Measurements from ENCODE around the gene SLC34A2. TPM values are rescaled to one million over a fixed set of nuclear protein-coding genes. Genes with fewer than 3 reads are reported as not detected.

Gene SLC34A2
- total and polyA plus RNA-seq, 4 donors, result 723 to 1,795 (median 1,246) TPM

- no peaks in the 10 kb centered on the region for H3K36me3 ChIP-seq (ENCODE audit: control insufficient read depth in 4 of 4, insufficient read depth in 4 of 4, low read length in 4 of 4)
- DNase-seq (no peak), ATAC-seq (ENCODE audit: insufficient read depth, low FRiP score) (no peak)
- H3K27ac ChIP-seq (ENCODE audit: low read depth in 1 of 2, low read length in 1 of 2), result peak overlapping the region in 1 of 2 donors; percentile 35
- H3K4me1 ChIP-seq (ENCODE audit: control insufficient read depth in 5 of 5, insufficient read depth in 5 of 5, low read length in 5 of 5), result peaks cover 0 to 8% (median 3%) of the 10 kb centered on the region in 5 donors
- H3K27me3 ChIP-seq (ENCODE audit: control insufficient read depth in 3 of 3, insufficient read depth in 3 of 3, low read length in 2 of 3), result peaks cover 0 to 25% (median 16%) of the 10 kb centered on the region in 3 donors
- H3K9me3 ChIP-seq (ENCODE audit: control insufficient read depth in 4 of 4, insufficient read depth in 3 of 4, low read length in 3 of 4), result no peaks in the 10 kb centered on the region
- TF ChIP-seq, protein P1, sequence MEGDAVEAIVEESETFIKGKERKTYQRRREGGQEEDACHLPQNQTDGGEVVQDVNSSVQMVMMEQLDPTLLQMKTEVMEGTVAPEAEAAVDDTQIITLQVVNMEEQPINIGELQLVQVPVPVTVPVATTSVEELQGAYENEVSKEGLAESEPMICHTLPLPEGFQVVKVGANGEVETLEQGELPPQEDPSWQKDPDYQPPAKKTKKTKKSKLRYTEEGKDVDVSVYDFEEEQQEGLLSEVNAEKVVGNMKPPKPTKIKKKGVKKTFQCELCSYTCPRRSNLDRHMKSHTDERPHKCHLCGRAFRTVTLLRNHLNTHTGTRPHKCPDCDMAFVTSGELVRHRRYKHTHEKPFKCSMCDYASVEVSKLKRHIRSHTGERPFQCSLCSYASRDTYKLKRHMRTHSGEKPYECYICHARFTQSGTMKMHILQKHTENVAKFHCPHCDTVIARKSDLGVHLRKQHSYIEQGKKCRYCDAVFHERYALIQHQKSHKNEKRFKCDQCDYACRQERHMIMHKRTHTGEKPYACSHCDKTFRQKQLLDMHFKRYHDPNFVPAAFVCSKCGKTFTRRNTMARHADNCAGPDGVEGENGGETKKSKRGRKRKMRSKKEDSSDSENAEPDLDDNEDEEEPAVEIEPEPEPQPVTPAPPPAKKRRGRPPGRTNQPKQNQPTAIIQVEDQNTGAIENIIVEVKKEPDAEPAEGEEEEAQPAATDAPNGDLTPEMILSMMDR (IDR thresholded peaks at IDR 0.05; ENCODE audit: control extremely low read depth, extremely low read depth), result no peak
- WGBS, 2 donors, result 57 to 78% methylated on average over 5 of the region's 5 CpGs
- no peak overlapping the region for H3K4me3 ChIP-seq
- no peak overlapping the region for H3K9ac ChIP-seq (ENCODE audit: insufficient read depth in 1 of 2, low read length in 2 of 2)
Observed at GRCh38 chr4:25651682-25652081, 4.0 kb upstream of the SLC34A2 start.

DNA sequence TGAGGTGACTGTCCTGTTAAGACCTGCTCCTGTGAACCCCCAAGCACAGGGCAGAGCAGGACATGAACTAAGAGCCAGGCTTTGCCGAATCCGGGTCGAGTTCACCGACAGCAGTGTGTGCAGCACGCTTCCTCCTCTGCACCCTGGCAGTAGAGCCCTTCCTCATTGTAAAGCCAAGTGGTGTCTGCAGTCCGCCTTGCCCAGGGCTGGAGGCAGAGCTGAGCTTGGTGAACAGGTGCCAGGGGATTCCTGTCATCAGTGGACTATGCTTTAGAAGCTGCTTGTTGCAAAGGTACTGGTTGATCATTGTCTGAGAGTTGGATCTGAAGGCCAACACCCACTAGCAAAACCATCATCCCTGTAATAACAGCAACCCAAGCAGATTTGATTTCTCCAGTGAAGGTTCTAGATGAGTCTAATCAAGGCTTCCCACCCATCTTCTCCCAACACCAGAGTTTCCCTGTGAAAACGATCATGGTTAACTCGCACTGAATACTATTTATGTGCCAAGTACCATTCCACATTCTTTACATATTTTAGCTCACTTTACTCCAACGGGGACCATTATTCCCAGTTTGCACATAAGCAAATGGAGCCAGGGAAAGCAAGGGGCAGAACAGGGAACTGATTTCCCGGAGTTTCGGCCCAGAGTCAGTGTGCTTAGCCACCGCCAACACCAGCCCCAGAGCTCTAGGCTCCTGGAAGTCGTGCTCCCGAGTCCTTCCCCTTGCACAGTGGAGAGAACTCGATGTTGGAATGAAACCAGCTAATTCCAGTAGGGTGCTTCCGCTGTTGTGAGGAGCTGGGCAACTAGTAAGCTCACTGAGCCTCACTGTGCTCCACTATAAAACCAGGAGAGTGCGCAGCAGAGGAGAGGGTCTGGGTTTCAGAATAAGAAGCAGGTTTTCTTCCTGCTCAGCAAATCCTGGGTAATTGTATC is 1.4 kb upstream of the SLC34A2 start:
- Histone ChIP-seq H3K9ac (ENCODE audit: insufficient read depth in 1 of 2, low read length in 2 of 2) (no peak overlapping the region), H3K4me3 (no peak overlapping the region), H3K36me3 (ENCODE audit: control insufficient read depth in 4 of 4, insufficient read depth in 4 of 4, low read length in 4 of 4) (no peaks in the 10 kb centered on the region), H3K27ac (ENCODE audit: low read depth in 1 of 2, low read length in 1 of 2) (peak overlapping the region in 1 of 2 donors; percentile 82), H3K9me3 (ENCODE audit: control insufficient read depth in 4 of 4, insufficient read depth in 3 of 4, low read length in 3 of 4) (no peaks in the 10 kb centered on the region), H3K27me3 (ENCODE audit: control insufficient read depth in 3 of 3, insufficient read depth in 3 of 3, low read length in 2 of 3) (peaks cover 0 to 30% (median 16%) of the 10 kb centered on the region in 3 donors), H3K4me1 (ENCODE audit: control insufficient read depth in 5 of 5, insufficient read depth in 5 of 5, low read length in 5 of 5) (peaks cover 0 to 8% (median 3%) of the 10 kb centered on the region in 5 donors)
- DNase-seq (peak in 2 of 3 donors; percentile 17 to 45), ATAC-seq (ENCODE audit: insufficient read depth, low FRiP score) (peak; percentile 5)
- WGBS, 2 donors, result 51 to 57% methylated on average over 17 of the region's 17 CpGs
- TF ChIP-seq, protein P1 (IDR thresholded peaks at IDR 0.05; ENCODE audit: control extremely low read depth, extremely low read depth), result no peak

- Histone ChIP-seq H3K9me3 (ENCODE audit: control insufficient read depth in 4 of 4, insufficient read depth in 3 of 4, low read length in 3 of 4) (no peaks in the 10 kb centered on the region), H3K9ac (ENCODE audit: insufficient read depth in 1 of 2, low read length in 2 of 2) (peak overlapping the region; percentile 11 to 20), H3K4me1 (ENCODE audit: control insufficient read depth in 5 of 5, insufficient read depth in 5 of 5, low read length in 5 of 5) (peaks cover 0 to 8% (median 3%) of the 10 kb centered on the region in 5 donors), H3K27me3 (ENCODE audit: control insufficient read depth in 3 of 3, insufficient read depth in 3 of 3, low read length in 2 of 3) (peaks cover 0 to 30% (median 16%) of the 10 kb centered on the region in 3 donors), H3K36me3 (ENCODE audit: control insufficient read depth in 4 of 4, insufficient read depth in 4 of 4, low read length in 4 of 4) (no peaks in the 10 kb centered on the region), H3K27ac (ENCODE audit: low read depth in 1 of 2, low read length in 1 of 2) (peak overlapping the region in 1 of 2 donors; percentile 91), H3K4me3 (peak overlapping the region; percentile 43)
- ATAC-seq (ENCODE audit: insufficient read depth, low FRiP score) (no peak), DNase-seq (peak in 1 of 3 donors; percentile 10)
- TF ChIP-seq, protein P1 (IDR thresholded peaks at IDR 0.05; ENCODE audit: control extremely low read depth, extremely low read depth), result no peak
- WGBS, 2 donors, result 37 to 60% methylated on average over 8 of the region's 8 CpGs
Observed at GRCh38 chr4:25656031-25656430, 380 bp downstream of the SLC34A2 start.

Data from lung (tissue), 12 donors.